NCI-H1105 (cell line): Measurements from ENCODE around the gene PLD2.
"Not testable (repeated sequence)": the region's sequence is repeated elsewhere in the genome, so short reads cannot be mapped to it uniquely, and the experiment has no call there.

Source experiments
- DNase-seq: peaks from one replicate; lab custom pipeline; 2025; lab: John Stamatoyannopoulos, UW

The PLD2 gene

GRCh38 chr17:4858068-4858881 lies 51.3 kb downstream of the PLD2 start:
- DNase-seq, result no peak

DNA sequence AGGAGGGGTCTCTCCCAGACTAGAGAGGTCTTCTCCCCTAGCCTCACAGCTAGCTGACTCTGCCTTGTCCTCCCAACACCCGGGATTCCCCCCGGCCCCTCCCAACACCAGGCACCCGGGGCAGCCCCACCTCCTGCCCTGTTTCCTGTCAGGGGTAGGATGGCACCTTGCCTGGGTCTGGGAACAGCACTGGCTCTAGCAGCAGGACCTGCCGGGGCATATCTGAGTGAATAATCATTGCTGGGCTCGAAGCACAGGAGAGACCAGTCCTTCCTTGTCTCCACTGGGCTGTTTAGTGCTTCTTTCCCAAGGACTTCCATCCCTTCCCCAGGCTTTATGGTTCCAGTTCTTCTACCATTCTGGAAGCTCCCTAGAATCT lies 51.9 kb downstream of the PLD2 start:
- no peak for DNase-seq

DNA sequence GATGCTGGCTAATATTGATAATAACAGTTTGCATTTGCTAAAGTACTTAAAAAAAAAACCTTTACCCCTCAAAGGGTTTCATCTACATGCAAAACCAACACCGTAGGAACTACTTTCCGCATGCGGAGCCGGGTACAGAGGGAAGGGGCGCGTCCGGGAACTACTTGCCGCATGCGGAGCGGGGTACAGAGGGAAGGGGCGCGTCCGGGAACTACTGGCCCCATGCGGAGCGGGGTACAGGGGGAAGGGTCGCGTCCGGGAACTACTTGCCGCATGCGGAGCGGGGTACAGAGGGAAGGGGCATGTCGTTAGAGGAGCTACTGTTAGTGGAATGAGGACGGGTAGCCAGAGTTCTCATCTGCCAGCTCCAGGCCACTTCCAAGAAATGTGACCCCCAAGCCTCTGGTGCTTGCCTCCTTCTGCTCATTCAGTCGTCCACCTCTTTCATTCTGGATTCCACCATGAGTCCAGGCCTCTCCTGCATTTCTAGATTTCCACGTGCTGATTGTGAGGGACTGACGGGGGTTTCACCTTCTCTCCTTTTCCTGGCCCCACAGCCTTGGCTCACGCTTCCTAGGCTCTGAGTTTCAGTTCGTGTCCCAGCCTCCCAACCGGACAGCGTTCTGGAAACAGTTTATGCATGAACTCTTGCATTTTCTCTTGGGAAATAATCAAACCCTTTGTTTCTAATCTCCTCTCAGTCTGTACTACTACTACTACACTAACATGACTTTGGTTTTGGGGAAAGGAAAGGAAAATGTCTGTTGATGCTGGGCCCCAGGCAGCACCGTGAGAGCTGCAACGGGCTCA lies 53.1 kb downstream of the PLD2 start:
- no peak for DNase-seq

GRCh38 chr17:4860651-4861050 lies 53.7 kb downstream of the PLD2 start:
- DNase-seq, result no peak

DNA sequence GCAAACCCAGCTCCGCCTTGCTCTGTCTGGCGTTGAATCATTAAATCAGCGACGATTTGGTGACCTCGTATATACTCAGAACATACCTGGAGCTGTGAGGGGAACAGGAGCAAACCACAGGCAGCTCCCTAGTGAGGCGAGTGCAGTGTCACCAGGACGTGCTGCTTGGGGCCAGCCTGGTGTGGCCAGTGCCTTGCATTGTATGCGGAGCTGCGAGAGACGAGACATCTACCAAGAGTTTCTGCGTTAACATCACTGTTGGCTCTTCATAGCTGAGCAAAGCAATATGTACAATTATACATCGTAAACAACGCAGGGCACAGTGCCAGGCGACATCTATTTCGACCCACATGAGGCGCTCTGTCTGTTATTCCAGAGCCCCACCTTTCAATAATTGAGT lies 54.1 kb downstream of the PLD2 start:
- no peak for DNase-seq

DNA sequence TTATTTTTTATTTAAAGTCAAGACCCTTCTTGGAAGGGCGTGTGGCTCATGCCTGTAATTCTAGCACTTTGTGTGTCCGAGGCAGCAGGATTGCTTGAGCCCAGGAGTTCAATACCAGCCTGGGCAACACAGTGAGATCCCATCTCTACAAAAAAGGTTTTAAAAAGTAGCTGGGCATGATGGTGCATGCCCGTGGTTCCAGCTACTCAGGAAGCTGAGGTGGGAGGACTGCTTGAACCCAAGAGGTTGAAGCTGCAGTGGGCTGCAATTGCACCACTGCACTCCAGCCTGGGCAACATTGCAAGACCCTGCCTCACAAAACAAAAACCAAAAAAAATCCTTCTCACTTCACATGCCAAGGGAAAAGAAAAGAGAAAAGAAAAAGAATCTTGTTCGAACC lies 55.8 kb downstream of the PLD2 start:
- no peak for DNase-seq

DNA sequence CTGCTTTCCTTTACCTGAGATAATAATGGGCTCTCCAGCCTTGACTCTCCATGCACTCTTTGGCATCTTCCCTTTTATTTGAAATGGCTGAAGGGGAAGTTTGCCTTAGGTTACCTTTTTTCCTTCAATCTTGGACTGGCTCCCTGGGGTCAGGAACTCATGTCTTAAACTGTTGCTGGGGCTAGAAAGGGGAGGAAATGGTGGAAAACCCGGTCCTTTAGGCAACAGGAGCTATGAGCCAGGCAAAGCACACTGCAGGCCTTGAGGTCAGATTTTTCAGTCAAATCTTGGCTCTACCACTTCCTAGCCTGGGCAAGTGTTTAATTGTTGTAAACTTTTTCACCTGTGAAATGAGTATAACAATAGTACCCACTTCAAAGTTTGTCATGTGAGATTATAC lies 56.4 kb downstream of the PLD2 start:
- DNase-seq, result no peak

- DNase-seq, result not testable (repeated sequence)
Observed at GRCh38 chr17:4867535-4867934, 60.6 kb downstream of the PLD2 start.

- DNase-seq, result not testable (repeated sequence)
Observed at GRCh38 chr17:4869058-4869998, 62.4 kb downstream of the PLD2 start.

DNA sequence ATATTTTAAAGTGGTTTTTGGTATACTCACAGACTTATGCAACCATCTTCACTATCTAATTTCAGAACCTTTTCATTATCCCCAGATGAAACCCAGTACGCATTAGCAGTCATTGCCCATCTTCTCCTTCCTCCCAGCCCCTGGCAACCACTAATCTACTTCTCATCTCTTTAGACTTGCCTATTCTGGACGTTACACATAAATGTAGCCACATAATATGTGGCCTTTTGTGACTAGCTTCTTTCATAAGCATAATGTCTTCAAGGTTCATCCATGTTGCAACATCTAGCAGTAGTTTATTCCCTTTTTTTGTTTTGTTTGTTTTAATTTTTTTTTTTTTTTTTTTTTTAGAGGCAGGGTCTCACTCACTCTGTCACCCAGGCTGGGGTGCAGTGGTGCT lies 63.9 kb downstream of the PLD2 start:
- DNase-seq, result no peak

- no peak for DNase-seq
Observed at GRCh38 chr17:4872786-4873185, 65.8 kb downstream of the PLD2 start.
